Ascending aorta (tissue), 2 donors: ENCODE data around the gene RNF214. TPM values are rescaled to one million over a fixed set of nuclear protein-coding genes. Genes with fewer than 3 reads are reported as not detected.

Source experiments
- DNase-seq, 2 donors: peaks; one replicate each; pipeline ENCODE4 v3.0.0-alpha.2; 2019; ENCODE audit warnings: low spot score in 2 of 2
- H3K27ac ChIP-seq, 2 donors: fragments of 200-600 bp; sonication (generic); one replicate each; pipeline ENCODE4 v1.5.1; 2016 to 2017; ENCODE audit warnings: mild to moderate bottlenecking in 1 of 2
- H3K27me3 ChIP-seq: fragments of 200-600 bp; sonication (generic); one replicate; pipeline ENCODE4 v1.5.1; 2017
- H3K36me3 ChIP-seq, 2 donors: fragments of 200-600 bp; sonication (generic); one replicate each; pipeline ENCODE4 v1.5.1; 2016
- H3K4me1 ChIP-seq, 2 donors: fragments of 200-600 bp; sonication (generic); one replicate each; pipeline ENCODE4 v1.5.1; 2016 to 2017; ENCODE audit warnings: mild to moderate bottlenecking in 1 of 2
- H3K4me3 ChIP-seq, 2 donors: fragments of 200-600 bp; sonication (generic); one replicate each; pipeline ENCODE4 v1.5.1; 2016 to 2017; ENCODE audit warnings: mild to moderate bottlenecking in 1 of 2
- H3K9me3 ChIP-seq, 2 donors: fragments of 200-600 bp; sonication (generic); one replicate each; pipeline ENCODE4 v1.5.1; 2016
- CTCF ChIP-seq, 3 experiments: fragments of 200-600 bp in 2 of 3; fragments of 450-650 bp in 1 of 3; sonication (generic) in 2 of 3; IDR thresholded peaks; one replicate each; pipeline ENCODE4 v1.5.1; 2016 to 2019; ENCODE audit warnings: antibody characterized with exemption in 3 of 3, mild to moderate bottlenecking in 1 of 3, moderate library complexity in 1 of 3
- intact Hi-C: fragments of 100-400 bp; cut with DNase I; formaldehyde crosslinking; loops from one replicate; pipeline ENCODE4 v1.15.1; 2023
- total RNA-seq: library from RNA; depleted of rRNA; stranded (reverse); fragments of >200 nt; gene quantifications from one replicate; pipeline ENCODE4 v1.1.0, GENCODE V29; 2016

RNF214 gene
- total RNA-seq, 1 donor from 2014 or later: 0.53 TPM

- TF ChIP-seq CTCF (IDR thresholded peaks at IDR 0.05): no peak
- H3K27me3 ChIP-seq: no peaks in the 10 kb centered on the region
- DNase-seq: no peak
- no peaks in the 10 kb centered on the region for H3K4me1 ChIP-seq
- no peaks in the 10 kb centered on the region for H3K9me3 ChIP-seq
- intact Hi-C loops: no loop called here
- no peak overlapping the region for H3K4me3 ChIP-seq
- H3K27ac ChIP-seq: no peak overlapping the region
- peaks cover 50 to 91% of the 10 kb centered on the region in 2 donors for H3K36me3 ChIP-seq
These were observed 57.3 kb downstream of the RNF214 start for GRCh38 chr11:117289795-117290194.

- no peaks in the 10 kb centered on the region for H3K4me1 ChIP-seq
- TF ChIP-seq CTCF (IDR thresholded peaks at IDR 0.05): no peak
- H3K9me3 ChIP-seq: no peaks in the 10 kb centered on the region
- intact Hi-C loops: no loop called here
- peaks cover 47 to 84% of the 10 kb centered on the region in 2 donors for H3K36me3 ChIP-seq
- no peak for DNase-seq
- no peak within 1 kb of the TSS for H3K4me3 ChIP-seq
- no peak within 1 kb of the TSS for H3K27ac ChIP-seq
- H3K27me3 ChIP-seq: no peaks in the 10 kb centered on the region
These were observed 58.4 kb downstream of the RNF214 start, which contains the start of gene BACE1-AS for GRCh38 chr11:117290809-117291396. BACE1-AS (plus strand) TSS chr11:117291346.

GRCh38 chr11:117292616-117293015 is 60.1 kb downstream of the RNF214 start:
- Histone ChIP-seq H3K4me3 (no peak overlapping the region), H3K9me3 (no peaks in the 10 kb centered on the region), H3K27ac (no peak overlapping the region), H3K4me1 (no peaks in the 10 kb centered on the region), H3K36me3 (peaks cover 46 to 69% of the 10 kb centered on the region in 2 donors), H3K27me3 (no peaks in the 10 kb centered on the region)
- intact Hi-C loops: no loop called here
- DNase-seq: no peak
- no peak for TF ChIP-seq CTCF (IDR thresholded peaks at IDR 0.05)

- Histone ChIP-seq H3K4me1 (peaks cover 2 to 3% of the 10 kb centered on the region in 2 donors), H3K4me3 (no peak overlapping the region), H3K27me3 (no peaks in the 10 kb centered on the region), H3K36me3 (peaks cover 24 to 39% of the 10 kb centered on the region in 2 donors), H3K27ac (no peak overlapping the region), H3K9me3 (no peaks in the 10 kb centered on the region)
- peak in 1 of 2 donors; percentile 15 for DNase-seq
- intact Hi-C loops: no loop called here
- TF ChIP-seq CTCF (IDR thresholded peaks at IDR 0.05): no peak
These were observed 63.1 kb downstream of the RNF214 start for GRCh38 chr11:117295438-117296137.

- peak in 1 of 2 donors; percentile 27 for DNase-seq
- intact Hi-C loops: no loop called here
- TF ChIP-seq CTCF (IDR thresholded peaks at IDR 0.05): no peak
- Histone ChIP-seq H3K27me3 (no peaks in the 10 kb centered on the region), H3K36me3 (peaks cover 15 to 27% of the 10 kb centered on the region in 2 donors), H3K4me1 (peaks cover 2 to 3% of the 10 kb centered on the region in 2 donors), H3K27ac (no peak overlapping the region), H3K9me3 (no peaks in the 10 kb centered on the region), H3K4me3 (no peak overlapping the region)
These were observed 64.4 kb downstream of the RNF214 start for GRCh38 chr11:117296881-117297280.
